HG02642 (cell line): ENCODE results near the gene ATP5F1E.

Source experiments
- ATAC-seq: cut with Tn5 transposase; IDR thresholded peaks from one replicate; pipeline ENCODE4 v1.9.1; 2021; ENCODE audit warnings: mild to moderate bottlenecking; ENCODE audit not compliant: unreplicated experiment, poor library complexity

Gene ATP5F1E

DNA sequence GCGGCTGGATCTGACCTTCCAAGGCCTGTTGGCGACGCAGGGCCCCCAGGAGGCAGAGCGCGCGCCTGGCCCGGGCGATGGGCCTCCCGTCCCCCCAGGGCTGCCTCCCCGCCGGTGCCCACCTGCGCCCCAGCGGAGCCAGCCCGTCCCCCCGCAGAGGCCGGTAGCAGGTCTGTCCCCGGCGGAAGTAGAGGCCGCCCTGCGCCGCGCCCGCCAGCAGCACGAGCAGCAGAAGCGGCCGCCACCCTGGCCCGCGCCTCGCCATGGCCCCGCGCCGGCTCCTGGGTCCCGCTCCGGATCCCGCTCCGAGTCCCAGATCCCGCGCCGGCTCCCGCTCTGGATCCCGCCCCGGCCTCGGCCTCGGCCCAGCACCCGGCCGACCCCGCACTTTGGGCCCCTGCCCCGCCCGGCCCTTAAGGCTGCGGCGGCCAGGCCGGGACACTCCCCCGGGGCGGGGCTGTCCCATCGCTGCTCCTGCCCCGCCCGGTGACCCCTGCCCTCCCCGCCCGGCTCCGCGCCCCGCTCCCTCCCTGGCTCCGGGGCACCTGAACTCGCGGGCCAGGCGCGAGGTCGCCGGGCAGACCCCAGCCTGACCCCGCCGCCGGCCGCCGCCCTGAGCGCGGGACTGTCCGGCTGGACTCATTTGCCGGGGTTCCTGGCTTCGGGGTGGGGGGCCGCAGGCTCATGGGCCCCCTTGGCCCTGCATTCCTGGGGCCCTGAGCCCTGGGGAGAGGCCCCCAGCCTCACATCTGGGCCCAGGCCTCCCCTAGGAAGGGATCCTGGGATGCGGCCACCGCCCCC, 25.1 kb downstream of the ATP5F1E start, which contains the start of gene CTSZ:
Gene CTSZ, minus strand, starts transcription at position 391 of the 801 bp plus-strand sequence. Its CDS starts 126 bp downstream, at position 265.
- ATAC-seq = peak; percentile 33

DNA sequence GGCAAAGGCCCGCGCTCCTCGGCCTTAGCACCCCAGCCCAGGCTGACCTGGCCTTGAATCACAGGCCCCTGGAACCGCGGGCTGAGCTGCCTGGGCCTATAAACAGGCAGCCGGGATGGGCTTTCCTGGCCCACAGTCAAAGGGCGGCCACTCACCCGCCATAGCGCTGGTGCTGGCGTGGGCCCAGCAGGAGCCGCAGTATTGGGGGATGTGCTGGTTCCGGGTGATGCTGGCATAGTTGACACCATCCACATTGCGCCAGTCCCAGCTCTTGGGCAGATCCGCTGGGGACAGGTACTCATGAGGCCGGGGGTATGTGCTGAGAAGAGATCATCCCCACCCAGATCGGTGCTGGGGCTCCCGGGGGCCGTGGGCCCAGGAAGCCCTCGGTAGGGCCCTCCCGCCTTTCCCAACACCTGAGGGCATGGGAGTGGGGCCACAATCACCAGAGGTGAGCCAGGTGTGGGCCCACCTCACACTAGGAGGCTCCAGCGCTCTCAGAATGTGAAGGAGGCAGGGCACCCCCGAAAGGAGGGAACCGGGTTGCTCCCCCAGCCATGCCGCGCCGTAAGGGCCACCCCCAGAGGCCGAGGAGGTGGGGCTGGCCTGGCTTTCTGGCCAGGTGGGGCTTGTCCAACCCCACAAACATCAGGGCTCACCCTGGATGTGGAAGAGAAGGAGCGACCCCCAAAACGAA, 25.8 kb downstream of the ATP5F1E start:
- no peak for ATAC-seq

DNA sequence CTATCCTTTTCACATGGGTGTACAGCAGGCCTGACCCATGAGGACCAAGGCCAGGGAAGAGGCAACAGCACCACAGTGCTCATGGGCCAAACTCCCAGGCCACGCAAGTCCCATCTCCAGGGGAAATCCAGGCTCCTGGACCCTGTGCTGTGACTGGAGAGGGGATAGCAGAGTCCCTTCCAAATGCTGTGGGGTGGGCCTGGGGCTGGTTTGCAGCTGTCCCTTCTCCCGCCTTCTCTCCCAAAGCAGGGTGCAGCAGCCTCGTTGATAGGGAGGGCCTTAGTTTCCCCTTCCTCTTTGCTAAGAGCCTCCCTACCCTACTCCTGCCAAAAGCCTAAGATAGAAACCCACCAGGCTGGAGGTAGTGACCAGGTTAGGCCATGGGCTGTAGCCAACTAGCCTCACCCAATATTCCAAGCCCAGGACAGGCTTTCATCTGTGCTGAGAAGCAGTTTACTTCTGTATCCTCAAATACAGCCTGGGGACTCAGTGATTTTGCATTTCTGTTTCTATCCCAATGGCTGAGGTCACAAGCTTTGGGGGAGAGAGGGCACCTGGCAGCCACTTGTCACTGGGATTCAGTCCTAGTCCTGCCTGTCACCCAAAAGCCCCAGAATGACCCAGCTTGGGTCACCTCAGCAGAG, 26.5 kb downstream of the ATP5F1E start:
- ATAC-seq = no peak

DNA sequence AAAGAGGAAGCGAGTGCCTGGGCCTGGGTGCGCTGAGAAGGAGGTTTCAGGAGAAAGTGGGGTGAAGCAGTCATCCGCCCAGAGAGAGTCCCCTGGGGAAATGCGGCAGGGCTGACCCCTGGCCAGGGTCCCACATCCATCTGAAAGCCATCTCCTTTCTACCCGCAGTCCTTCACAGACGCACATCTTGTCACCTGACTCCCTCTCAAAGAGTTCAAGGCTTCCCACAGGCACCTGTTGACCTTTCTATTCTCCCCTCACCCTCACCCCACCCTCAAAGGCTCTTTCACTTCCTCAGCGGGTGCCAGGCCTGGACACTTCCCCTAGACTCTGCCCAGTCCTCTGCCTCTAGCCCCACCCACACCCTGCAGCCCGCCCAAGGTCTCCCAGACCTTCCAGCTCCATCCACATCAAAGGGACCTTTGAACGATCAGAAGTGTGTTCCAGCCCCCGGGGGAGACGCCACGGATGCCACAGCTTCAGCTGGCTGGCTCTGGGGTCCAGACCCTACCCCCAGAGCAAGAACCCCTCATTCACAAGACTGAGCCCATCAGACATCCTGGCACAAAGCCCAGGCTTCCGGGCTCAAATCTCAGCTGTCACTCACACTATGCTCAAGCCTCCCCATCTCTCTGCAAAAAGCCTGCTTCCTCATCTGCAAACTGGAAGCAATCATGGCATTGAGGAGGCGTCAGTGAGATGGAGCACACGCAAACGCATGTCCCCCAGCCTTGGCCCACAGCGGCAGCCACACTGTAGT, 27.2 kb downstream of the ATP5F1E start:
- peak; percentile 48 for ATAC-seq

DNA sequence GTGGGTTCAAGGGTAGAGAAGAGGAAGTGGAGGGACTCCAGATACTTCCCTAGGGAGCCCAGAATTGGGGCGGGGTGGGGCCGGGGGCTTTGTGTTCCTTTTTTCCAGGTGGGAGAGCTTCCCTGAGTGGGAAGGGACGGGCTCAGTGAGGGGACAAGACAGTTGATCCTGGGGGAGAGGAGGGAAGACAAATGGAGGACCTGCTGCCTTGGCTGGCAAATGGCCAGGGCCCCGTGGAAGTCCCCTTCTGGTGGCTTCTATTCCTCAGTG, 27.7 kb downstream of the ATP5F1E start:
- ATAC-seq = no peak

DNA sequence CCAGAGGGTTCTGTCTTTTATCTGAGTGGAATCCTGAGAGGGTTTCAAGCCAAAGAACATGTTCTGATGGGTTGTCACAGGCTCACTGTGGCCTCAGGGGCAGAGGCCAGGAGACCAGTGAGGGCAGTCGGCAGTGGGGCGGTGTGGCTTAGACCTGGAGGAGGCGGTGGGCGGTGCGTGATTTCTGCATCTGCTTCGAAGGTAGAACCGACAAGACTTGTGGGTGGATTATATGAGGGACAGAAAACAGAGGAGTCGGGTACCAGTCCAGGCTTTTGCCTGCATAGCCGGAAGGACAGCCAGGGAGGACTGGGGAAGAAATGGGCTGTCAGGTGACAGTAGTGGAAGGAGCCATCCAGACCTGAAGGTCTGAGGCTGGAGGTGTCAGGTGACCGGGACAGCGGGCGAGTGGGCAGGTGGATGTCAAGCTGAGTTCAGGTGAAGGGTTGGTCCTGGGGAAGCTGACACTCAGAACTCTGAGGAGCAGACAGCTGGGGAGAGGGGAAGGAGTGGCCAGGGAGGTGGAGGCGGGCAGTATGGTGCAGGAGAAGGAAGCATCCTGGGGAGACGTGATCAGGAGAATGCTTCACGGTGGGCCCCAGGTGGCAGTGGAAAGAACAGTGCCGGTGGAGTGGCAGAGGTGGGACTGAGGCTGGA, 28.2 kb downstream of the ATP5F1E start:
- ATAC-seq = no peak

DNA sequence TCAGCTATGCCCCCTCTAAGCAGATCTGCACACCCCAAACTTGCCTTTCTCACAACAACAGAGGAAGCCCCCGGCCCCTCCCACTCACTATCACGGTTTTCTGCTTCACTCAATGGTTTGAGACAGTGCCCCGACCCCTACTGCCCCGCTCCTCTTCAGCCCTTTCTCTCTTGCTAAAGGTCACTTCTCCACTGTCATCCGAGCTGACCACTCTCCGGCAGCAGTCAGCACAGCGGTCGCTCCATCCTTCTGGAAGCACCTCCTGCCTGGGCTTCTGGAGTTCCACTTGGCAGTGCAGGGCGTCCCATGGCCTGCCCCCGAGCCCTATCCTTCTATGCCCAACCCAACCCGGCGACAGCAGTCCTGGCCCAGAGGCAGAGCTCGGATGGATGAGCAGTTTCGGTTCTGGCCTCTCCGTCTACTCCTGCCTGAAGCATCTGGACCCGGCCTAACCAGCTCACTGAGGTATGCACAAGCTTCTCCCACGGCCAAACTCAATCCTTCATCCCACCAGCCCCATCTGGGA, 29.2 kb downstream of the ATP5F1E start:
- ATAC-seq = no peak

DNA sequence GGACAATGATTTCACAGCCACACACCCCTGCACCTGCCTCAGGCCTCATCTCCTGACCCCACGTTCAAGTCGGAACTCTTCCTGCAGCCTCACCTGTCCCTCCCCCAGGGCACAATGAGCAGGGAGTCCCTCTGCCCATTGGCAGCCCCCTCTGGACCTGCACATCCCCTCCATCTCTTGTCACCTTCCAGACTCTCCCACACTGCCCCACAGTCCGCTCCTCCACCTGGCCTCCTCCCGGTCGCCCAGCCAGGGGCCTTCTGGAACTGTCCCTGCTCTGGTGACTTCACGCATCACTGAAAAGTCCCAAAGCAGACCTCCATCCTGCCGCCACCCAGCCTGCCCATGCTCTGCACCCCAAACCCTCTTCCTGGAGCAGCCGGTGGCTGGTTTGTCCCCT, 29.7 kb downstream of the ATP5F1E start:
- ATAC-seq = no peak

DNA sequence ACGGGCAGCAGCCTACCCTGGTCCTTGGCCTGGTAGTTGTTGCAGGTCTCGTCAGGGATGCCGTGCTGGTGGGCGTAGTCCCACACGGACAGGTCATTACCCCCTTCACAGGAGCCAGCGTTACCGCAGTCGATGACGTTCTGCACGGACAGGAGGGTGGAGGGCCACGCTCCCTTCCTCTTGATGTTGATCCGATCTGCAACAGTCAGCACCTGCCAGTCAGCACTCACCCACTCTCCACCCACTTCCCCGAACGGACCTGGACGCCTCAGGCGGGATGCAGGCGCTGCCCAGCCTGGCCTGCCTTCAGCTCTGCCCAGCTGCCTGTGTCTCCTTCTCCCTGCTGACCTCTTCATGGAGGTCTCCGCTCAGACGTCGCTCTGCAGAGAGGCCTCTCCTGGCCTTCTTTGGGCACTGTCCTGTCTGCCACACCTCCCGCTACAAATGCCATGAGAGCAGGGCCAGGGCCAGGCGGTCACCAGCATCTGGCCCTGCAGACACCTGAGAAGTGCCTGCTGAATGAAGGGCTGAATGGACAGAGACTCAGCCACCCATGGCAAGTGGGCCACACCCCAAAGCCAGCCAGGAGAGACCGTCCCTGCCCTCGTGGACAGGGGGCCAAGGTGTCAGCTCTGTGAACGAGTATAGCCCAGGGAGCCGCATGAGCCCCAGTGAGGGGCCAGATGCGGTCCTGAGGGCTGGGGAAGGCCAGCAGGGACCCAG, 30.5 kb downstream of the ATP5F1E start:
- no peak for ATAC-seq

DNA sequence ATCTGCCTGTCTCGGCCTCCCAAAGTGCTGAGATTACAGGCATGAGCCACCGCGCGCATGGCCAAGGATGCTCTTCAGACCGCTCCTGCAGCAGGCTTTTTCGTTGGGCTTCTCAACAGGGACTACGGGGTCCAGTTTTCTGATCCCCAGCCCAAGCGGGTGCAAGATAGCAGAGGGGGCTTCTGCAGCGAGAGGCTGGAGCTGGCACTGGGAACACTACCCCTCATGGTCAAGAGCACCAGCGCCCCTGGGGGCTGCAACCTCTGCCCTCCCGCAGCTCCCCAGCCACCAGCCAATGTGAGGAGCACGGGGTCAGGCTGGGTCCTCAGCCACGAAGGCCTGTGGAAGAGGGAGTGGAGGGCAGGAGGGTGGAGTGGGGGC, 31.1 kb downstream of the ATP5F1E start:
- no peak for ATAC-seq

DNA sequence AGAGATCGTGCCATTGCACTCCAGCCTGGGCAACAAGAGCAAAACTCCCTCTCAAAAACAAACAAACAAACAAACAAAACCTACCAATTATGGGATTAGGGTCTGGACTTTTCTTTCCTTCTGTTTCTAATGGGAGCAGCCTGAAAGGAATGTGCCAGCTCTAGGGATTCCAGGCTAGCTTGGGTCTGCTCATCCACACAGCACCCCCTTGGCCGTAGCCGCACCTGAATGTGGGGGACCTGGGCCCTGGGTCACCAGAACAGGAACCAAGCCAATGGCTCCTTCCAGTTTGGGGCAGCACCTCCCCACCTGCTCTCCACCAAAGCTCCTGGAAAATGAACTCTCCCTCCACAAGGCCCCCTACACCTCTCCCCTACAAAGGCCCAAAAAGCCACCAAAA, 31.8 kb downstream of the ATP5F1E start:
- no peak for ATAC-seq

DNA sequence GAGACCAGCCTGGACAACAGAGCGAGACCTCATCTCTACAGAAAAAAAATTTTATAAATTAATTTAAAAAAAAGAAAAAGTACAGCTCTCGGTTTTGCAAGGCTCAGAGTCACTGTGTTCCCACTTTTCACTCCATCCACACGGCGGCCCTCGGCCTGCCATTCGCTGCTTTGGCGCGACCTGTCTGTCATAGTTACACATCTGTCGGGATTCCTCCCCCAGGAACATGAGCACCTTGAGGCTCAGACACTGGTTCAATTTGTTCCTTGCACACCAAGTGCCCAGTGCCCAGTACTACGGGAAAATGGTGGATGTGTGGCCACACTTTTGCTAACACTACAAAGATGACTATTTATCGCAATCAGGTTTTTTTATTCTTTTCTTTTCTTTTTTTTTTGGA, 33.5 kb downstream of the ATP5F1E start:
- no peak for ATAC-seq

DNA sequence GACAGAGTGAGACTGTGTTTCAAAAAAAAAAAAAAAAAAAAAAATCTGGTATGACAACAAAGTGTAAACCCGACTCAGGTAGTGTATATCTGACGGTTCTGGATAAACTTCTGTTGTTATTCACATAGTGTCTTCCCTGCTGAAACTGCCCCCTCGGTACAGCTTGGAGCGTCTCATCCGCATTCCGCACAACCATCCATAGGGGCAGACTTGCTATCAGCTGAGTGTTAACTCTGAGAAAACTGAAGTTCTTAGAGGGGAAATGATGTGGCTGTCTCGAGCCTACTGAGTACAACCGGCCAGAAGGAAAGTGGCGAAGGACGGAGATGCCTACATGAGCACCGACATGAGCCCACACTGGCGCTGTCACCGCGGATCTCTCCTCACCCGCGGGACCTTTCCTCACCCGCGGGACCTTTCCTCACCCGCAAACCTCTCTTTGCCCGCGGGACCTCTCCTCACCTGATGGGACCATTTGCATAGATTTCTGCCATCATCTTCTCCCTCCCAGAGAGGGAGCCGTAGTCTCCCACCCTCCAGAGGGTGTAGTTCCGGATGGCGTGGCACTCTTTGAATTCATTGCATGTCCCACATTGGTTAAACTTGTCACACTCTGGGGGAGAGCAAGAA, 34.9 kb downstream of the ATP5F1E start:
- no peak for ATAC-seq

DNA sequence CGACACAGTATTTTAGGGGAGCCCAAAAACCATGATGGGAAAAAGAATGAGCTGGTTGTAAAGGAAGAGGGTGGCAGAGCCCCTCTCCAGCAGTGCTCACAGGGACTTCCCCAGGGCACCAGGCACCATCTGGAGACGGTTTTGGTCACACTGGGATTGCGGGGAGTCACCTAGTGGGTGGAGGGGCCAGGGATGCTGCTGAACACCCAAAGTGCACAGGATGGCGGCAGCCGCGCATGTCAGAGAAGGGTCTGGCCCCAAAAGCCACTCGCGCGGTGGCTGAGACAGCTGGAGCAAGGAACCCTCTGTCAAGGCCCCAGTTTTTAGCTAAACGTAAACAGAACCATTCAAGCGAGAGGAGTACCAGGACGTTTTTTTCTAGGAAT, 35.9 kb downstream of the ATP5F1E start:
- no peak for ATAC-seq

DNA sequence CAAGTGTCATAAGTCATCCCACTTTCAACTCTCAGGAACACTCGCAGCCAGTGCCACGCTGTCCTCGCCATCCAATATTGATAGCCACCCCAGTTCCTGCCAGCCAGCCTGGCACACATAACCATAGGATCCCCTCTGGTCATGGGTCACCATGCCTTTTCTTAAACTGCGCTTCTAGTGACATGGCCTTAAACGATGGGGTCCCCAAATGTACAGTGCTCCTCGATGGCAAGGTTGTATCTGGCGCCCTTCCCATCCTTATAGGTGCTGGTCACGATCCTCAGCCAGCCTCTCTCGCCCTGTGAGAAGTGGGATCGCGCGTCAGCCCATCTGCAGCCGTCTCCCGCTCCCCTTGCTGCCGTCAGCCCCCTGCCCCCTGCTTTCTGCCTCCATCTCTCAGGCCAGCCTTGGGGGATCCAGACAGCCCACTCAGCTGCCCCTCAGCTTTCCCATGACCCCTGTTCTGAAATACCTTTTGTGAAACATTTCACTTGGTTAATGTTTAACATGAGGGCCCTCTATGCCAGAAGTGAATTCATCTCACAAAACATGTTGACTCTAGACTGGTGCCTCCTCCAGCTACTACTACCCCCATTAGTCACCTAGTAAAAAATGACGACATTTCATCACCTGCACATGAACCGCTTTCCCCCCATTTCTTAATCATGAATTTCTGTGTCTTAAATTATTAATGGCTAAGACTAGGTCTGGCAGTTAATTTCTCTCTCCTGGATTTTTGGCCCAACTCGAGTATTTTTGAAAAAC, 36.5 kb downstream of the ATP5F1E start:
- no peak for ATAC-seq

DNA sequence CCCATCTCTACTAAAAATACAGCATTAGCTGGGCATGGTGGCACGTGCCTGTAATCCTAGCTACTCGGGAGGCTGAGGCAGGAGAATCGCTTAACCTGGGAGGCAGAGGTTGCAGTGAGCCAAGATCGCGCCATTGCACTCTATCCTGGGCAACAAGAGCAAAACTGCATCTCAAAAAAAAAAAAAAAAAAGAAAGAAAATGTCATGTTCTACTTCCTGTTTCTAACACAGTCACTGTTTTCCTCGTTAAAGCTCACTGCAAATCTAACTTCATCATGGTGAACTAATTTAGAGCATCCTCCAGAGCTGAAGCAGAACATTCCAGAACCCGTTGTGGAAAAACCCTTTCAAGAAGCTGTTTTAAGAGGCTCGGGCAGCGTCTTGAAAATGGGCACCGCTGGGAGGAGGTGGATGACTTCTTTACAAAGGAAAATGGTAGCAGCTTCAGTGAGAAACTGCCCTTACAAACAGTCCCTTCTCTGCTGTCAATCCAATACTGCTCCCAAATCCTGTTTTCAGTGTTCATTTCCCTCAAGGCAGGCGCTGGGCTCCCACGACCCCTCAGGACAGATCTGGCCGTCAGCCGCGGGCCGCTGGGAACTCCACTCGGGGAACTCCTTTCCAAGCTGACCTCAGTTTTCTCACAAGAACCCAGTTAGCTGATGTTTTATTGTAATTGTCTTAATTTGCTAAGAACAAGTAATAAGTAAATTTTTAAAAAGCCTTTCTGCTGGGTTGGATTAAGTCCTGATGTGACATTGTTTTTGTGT, 37.6 kb downstream of the ATP5F1E start:
- ATAC-seq = no peak

DNA sequence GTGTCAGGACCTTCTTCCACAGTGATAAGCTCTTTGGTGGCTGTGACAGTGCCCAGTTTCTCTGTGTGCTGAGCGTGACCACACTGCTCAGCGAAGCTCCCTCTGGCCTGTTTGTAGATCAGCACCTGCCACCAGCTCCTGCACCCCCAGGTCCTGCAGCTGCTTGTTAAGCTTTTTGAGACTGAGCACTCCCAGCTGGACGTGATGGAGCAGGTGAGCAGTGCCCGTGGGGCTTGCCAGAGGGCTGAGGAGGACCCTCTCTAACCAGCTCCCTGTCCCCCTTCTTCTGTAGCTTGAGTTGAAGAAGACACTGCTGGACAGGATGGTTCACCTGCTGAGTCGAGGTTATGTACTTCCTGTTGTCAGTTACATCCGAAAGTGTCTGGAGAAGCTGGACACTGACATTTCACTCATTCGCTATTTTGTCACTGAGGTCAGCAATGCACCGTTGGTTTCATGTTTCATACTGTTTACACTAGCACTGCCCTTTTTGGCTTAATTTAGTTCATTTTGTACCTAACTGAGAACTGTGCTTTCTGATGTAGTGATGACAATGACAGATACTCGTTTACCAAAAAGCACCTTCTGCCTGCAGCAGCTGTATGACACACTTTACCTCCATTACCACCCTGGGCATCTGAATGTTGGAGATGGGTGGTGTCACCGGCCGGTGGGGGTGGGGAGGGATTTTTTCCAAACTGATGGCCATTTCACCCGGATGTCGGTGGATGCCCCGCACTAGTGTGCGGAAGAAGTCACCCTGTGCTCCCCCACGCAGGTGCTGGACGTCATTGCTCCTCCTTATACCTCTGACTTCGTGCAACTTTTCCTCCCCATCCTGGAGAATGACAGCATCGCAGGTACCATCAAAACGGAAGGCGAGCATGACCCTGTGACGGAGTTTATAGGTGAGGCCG, 38.5 kb downstream of the ATP5F1E start:
- ATAC-seq = no peak
